ENCODE results near the gene AUTS2.

- TF ChIP-seq CTCF (optimal IDR thresholded peaks at IDR 0.05 in 1 of 3, IDR thresholded peaks at IDR 0.05 in 1 of 3, conservative IDR thresholded peaks at IDR 0.05 in 1 of 3; ENCODE audit: extremely low read depth in 1 of 3, insufficient read depth in 2 of 3, low read length in 3 of 3) = no peak
- TF ChIP-seq EZH2 (IDR thresholded peaks at IDR 0.05; ENCODE audit: low read length) = no peak
Observed at GRCh38 chr7:70212281-70212680, 614.0 kb downstream of the AUTS2 start.
